RPMI8226 (cell line): ENCODE measurements around the gene FN1.

Source experiments
- DNase-seq: peaks from one replicate; pipeline ENCODE4 v3.0.0-alpha.2; 2015

FN1 gene

GRCh38 chr2:215435870-215436704, at the start of gene FN1:
TSS of gene FN1 (minus strand) at chr2:215436068. CDS start at chr2:215435802, 266 bp downstream.
- peak; percentile 89 for DNase-seq

DNA sequence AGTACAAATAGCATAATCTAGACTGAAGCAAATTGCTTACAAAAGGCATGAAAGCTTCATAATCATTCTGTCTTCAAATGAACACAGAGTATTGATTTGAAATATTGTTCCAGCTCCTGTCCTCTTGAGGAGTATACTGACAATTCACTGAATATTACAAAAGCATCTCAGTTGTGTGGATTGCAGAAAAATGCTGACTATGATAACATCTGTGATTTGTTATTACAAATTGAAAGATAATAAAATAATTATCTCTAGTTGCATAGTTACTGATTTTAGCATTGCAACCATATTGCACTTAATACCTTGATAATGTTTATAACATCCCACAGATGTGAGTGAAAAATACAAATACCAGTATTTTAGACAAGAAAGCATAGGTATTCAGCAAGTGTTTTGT, 49.2 kb upstream of the FN1 start:
- DNase-seq, result no peak

DNA sequence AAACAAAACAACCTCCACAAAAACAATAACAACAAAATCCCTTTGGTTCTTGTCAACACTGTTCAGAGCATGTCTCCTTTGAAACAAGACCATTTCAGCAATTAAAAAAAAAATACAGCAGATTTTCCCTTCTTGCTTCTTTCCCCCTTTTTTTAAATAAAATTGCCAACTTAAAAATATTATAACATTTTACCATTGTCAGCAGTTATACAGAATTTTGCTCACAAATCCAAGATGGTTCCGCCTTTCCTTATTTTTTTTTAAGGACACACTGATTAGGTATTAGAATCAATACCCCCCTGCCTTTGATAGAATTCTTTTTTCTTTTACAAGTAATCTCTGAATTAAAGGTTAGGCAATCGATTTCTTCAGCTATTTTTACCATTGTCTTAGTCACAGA, 48.7 kb upstream of the FN1 start:
- DNase-seq, result no peak

DNA sequence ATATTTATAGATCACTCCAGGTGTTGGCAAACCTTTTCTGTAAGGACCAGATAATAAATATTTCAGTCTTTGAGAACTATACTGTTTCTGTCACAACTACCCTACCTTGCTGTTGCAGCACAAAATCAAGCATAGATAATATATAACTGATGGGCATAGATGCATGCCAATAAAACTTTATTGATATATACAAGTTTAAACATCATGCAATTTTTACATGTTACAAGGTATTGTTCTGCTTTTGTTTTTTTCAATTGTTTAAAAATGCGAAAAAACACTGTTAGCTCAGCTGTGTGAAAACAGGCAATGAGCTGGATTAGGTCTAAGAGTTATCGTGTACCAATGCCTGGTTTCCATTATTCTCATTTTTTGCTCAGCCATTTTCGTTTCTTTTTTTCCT, 47.6 kb upstream of the FN1 start:
- no peak for DNase-seq

DNA sequence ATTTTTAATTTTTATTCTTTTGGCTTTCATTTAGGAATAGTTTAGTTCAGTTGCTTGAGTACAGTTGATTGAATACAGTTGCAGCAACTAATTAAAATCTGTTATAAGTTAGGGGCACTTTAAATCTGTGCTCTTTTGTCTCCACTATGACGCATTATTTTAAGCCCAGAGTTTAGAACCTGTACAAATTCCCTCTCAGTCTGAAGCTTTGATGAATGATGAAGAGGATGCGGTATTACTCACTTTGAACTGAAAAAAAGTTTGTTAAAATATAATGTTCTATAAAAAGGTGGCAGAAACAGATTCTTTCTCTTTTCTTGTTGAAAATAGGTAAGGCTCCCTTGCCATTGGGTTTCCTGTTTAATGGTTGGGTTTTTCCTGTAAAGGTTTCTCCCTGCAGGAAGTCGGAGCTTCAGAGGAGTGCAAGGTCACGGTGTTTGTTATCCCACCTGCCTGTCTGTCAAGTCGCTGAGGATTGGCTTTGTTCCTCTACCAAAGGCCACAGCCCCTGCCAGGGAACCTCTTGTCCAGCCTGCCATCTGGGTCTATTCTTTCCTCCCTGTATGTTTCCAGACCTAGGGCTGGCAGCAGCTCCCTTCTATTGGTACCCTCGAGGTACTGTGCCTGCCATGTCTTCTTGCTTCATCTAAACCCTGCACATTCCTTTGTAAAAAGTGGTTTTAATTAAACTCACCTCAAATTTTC, 43.8 kb upstream of the FN1 start:
- DNase-seq, result no peak

DNA sequence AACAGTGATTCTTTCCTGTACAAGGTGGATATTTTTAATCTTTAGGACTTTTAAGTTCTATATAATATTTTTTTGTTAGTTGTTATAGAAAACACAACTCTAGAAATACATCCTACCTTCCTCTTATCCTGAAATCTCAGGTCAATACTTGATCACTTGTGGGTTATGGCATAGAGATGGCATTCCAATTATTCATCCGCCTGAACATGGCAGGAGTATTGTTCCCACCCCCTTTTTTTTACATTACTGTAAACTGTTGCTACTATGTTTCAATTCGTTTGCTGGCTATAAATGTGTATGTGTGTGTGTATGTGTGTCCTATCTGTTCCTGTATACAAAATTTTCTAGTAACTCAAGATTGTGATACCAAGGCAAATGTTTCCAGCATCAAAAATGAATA, 43.3 kb upstream of the FN1 start:
- DNase-seq, result no peak

DNA sequence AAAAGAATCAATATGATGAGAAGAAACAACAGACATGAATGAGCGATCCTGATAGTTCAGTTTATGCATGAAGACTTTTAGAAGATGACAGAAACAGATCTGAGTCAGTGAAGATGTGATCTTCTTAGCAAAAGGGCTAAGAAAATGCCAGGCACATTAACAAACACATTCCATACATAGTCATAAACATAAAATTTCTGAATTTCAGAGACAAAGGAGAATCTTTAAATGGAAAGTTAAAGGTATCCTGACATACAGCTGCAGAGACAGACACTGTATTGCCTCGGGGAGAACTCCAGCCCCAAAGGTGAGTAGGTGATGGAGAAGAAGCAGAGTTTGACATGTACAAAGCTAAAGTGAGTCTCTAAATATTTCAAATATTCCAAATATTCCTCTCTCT, 40.6 kb upstream of the FN1 start:
- DNase-seq, result no peak

DNA sequence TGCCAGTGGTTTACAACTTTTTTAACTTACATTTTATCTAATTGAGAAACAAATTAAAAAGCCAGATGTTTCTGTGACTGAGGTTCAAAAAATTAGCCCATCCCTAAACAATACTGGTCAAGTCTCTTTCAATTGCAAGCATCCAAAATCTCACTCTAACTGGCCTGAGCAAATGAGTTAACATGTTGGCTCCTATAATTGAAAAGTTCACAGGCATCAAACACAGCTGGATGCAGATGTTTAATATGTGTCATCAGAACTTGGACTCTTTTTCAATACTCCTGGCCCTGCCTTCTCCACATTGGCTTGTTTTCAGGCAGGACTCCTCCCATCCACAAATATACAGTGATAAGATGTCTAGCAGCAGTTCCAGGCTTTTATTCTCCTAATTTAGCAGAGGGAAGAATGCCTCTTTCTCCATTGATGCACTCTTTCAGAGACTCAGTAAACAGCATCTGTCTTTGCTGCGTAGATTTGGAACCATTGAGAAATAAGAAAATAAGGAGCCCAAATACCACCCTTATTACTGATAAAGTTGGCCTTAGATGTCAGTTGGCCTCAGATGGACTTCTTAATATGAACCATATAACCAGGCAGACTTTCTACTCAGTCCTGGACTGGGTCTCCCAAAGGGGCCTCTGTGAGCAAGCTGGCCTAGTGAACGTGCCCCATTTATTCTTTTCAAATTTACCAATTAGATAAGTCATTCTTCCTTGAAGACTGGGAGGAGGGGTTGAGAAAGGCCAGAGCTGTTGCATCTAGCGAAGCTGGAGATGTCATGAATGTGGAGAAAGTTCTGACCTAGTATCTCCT, 30.4 kb upstream of the FN1 start:
- DNase-seq, result no peak

- no peak for DNase-seq
Observed at GRCh38 chr2:215465256-215465655, 29.4 kb upstream of the FN1 start.

- DNase-seq, result no peak
Observed at GRCh38 chr2:215461836-215462532, 26.1 kb upstream of the FN1 start.

DNA sequence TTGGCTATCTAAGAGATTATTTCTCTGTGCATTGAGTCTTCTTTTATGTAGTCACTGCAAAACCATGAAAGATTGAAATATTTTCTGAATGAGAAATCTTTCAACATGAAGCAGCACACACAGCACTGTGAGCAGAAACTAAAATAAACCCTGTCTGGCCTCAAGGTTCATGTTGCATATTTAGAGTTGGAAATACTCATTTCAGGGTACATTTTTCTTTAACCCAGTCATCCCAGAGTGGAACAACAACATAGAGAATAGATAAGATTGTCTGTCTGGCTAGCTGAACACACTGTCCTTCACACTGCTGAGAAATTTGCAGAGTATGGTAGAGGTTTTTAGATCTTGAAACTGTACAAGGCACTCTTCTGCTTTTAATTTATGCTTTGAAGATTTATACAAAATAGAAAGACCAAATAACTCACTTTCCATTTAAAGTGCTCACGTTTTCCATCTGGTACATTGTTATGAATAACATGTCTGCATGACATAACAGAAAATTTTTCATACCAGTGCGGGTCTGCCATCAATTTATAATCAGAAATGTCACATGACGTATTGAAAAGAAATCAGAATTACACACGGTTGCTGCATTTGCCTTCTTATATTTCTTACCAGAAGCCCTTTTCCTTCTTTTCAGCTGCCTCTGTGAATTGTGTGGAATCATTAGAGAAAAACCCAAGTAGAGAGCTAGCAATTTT, 25.0 kb upstream of the FN1 start:
- DNase-seq, result no peak

GRCh38 chr2:215455958-215456357, 20.1 kb upstream of the FN1 start:
- no peak for DNase-seq

DNA sequence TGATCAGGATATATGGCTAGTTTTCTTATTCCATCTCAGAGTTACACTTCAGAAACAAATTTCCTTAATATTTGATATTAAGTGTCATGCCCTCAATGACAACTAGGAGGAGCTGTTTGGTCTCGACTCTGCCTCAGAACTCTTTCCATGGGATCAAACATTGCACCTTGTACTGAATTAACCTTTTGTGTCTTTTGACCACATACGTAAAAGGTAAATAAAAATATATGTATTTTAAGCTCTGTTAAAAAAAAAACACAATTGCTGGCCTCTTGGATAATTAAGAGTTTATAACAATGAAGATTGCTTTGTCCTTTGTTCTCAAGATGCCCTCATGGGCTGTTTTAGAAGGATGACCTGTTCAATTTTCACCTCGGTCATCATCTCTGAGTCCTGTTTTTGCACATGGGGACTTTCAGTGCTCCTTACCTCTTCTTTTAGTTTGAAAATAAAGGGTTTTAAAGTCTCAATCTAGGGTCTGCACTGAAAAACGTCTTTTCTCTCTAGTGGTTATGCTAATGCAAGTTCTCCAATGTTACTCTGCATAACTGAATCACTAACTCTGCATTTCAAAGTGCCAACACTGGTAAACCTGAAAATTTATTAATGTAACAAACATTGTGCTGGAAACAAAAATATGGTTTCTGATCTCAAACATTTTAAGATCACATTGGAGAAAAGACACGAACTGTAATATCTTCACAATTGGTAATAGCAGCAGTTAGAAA, 18.8 kb upstream of the FN1 start:
- peak; percentile 19 for DNase-seq

DNA sequence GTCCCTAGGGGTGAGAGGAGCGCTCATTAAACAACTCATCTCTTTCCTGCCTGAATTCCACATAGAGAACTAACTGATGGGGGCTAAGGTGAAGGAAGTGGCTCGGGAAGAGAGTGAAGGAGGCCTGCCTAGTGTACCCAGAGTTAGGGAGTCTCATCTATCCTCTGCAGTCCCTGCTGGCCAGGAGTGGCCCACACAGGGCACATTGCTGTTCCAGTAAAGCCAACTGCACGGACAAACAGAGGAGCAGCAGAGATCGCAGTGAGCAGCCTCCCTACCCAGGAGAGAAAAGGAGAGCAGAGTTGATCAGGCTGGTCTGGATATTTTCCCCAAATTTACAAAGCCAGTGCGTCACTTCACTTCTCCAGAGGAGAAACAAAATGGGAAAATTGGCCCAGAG, 16.9 kb upstream of the FN1 start:
- DNase-seq, result no peak

DNA sequence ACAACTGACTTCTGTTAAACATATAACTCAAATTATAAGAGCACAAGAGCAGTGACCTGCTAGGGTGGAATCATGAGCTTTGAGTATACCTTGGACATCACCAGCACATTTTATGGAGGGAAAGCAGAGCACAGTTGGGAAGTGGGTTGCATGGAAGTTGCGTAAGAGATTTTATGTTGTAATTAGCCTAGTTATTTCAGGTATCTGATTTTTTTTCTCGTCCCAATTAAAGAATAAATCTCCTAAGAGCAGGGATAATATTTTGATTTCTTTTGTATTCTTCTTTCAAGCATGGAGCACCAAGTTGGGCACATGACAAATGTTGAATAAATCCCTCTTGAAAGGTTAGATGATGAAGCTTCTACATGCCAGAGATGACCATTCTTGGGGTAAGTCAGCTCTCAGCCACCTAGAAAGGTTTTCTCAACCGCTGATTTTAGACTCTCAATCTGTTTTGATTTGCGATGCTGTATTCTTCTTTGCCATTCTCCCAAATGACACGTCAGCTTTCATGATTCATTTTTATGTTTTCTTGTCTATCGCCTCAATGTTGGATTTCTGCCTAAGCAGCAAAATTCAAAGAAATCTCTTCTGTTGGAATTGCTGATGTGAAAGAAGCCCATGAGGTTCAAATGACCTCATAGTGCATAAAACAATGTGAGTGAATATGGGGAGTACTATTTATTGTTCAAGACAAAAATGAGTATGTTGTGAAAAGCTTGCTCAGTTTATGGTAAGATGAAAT, 15.3 kb upstream of the FN1 start:
- DNase-seq, result no peak

GRCh38 chr2:215450188-215451011, 14.5 kb upstream of the FN1 start:
- DNase-seq, result no peak

DNA sequence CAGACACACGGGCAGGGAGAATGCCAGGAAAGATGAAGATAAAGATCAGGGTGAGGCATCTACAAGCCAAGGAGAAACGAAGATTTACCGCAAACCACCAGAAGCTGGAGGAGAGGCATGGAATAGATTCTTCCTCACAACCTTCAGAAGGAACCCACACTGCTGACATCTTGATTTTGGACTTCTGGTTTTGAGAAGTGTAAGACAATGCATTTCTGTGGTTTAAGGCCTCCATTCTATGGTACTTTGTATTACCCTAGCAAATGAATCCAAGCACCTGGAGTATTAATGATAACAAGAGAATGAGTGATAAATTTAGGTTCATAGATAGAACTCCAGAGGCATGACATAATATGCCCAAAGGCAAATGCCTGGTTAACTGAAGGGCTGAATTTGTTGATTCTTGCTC, 11.8 kb upstream of the FN1 start:
- DNase-seq, result no peak

GRCh38 chr2:215447056-215447455, 11.2 kb upstream of the FN1 start:
- DNase-seq, result no peak

DNA sequence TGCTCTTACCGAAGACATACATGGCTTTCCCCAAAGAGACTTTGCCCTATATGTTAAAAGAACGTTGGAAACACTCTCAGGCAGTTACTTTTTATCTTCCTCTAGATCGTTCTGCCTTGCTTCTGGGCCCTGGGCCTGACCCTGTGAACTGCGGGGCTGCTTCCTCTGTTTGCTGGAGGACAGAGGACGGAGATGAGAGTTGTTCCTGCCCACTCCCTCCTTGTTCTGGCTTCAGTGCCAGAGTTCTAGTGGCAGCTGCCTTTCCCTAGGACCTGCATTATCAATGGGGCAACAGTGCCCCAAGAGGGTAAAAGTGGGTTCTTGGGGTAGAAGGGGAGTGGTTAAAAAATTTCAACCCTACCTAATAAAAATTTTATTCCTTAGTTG, 6.5 kb upstream of the FN1 start:
- no peak for DNase-seq
